WI38 (cell line): ENCODE data around the gene CLSTN1.

Experiments used
- H3K4me3 ChIP-seq: 2 replicates; pipeline ENCODE4 v1.5.1; 2011; ENCODE audit warnings: low read depth, mild to moderate bottlenecking, control low read depth, low read length
- TF ChIP-seq, protein P1 (sequence below): IDR thresholded peaks from 2 replicates; pipeline ENCODE4 v1.5.1; 2012; ENCODE audit warnings: low read depth, mild to moderate bottlenecking, control low read depth, low read length

CLSTN1 gene

DNA sequence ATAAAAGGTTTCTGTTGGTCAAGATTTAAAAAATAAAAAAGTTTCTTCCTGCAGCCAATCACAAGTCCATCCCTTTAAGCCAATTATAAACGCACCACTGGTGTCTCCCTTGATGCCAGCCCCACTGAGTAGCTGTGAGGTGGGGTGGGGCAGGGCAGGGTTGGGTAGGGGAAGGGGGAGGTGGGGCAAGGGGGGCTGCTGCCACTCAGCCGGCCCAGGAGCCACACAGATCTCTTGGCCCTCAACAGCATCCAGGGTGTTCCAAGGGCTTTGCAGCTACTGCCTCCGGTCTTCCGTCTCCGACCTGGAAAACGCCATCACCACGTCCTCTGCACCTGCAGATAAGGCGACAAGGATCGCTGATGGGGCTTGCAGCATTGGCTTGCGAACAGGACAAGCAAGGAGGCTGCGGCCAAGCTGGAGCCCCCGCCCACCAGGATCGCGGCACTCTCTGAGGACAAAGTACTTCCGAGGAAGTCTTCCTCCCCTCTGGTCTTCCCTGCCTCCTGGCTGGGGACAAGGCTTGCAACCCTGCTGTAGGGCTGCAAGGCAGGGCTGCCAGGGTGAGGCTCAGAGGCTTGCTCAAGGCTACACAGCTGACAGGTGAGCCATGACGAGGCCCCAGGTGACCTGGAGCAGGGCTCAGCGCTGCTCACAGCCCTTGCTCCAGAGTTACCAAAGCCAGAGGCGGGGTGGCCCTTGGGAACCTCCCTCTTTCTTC is 26.8 kb upstream of the CLSTN1 start:
- no peak overlapping the region for H3K4me3 ChIP-seq
- TF ChIP-seq, protein P1, sequence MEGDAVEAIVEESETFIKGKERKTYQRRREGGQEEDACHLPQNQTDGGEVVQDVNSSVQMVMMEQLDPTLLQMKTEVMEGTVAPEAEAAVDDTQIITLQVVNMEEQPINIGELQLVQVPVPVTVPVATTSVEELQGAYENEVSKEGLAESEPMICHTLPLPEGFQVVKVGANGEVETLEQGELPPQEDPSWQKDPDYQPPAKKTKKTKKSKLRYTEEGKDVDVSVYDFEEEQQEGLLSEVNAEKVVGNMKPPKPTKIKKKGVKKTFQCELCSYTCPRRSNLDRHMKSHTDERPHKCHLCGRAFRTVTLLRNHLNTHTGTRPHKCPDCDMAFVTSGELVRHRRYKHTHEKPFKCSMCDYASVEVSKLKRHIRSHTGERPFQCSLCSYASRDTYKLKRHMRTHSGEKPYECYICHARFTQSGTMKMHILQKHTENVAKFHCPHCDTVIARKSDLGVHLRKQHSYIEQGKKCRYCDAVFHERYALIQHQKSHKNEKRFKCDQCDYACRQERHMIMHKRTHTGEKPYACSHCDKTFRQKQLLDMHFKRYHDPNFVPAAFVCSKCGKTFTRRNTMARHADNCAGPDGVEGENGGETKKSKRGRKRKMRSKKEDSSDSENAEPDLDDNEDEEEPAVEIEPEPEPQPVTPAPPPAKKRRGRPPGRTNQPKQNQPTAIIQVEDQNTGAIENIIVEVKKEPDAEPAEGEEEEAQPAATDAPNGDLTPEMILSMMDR = no peak

DNA sequence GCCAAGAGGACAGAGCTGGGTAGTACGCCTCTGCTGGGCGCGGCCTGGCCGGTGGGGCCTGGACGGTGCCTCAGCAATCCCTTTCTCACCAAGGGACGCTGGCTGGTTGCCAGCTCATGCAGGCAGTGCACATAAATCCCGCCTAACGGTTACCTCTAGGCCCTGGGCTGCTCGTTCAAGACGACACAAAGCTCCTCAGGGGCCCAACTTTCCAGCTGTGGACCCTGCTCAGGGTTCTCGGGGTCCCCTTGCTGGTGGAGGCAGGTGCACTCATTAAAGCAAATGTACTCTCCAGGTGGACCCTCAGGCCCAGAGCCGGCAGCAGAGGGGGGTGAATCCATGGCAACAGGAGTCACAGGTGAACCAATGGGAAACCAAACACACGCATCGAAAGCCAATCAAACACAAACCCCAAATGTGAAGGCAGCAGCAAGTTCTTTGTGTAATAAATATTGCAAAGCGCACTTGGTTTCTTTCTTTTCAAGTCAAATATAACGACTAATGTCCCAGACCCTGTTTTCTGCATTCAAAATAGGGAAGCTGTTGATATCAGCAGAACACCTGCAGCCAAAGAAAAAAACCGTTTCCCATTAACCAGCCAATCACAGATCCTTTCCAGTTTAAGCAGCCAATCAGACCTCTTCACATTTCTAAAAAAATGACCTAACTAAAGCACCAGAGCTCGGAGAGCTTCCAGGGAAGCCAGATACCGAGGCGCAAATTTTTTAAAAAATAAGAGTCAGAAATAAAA is 26.1 kb upstream of the CLSTN1 start:
- TF ChIP-seq, protein P1 = no peak
- no peak overlapping the region for H3K4me3 ChIP-seq

DNA sequence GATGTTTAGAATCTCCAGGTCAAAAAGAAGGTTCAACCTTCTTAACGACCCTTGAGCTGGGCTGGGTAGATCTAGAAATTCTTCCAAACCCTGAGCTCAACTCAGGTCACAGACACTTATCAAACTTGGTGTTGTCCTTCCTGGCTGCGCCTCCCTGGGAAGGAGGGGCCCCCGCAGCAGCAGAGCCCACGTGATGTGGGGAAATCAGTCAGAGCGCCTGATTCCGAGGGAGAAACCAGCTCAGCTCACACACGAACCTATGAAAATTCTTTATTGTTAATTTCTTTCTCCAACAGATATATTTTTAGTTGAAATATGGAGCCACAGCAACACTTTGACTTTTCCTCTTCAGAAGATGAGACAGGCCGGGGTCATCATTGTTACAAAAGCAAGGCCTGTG is 24.3 kb upstream of the CLSTN1 start:
- no peak overlapping the region for H3K4me3 ChIP-seq
- TF ChIP-seq, protein P1 = no peak

DNA sequence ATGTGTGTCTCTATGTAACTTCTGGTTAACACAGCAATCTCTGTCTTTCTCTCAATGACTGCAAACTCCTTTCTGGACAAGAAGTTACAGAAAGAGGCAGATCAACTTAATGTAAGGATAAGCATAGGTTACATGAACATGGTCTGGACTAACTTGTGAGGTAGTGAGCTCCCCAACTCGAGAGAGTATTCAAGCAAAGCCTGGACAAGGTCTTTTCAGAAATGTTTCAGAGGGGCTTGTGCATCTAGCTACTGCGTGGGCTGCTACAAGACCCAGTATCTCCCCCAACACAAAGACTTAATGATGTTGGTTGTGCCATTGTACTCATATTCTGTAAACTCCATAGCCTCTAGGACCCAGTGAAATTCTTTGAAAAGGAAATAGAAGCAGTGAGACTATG is 23.5 kb upstream of the CLSTN1 start:
- no peak overlapping the region for H3K4me3 ChIP-seq
- TF ChIP-seq, protein P1 = no peak

DNA sequence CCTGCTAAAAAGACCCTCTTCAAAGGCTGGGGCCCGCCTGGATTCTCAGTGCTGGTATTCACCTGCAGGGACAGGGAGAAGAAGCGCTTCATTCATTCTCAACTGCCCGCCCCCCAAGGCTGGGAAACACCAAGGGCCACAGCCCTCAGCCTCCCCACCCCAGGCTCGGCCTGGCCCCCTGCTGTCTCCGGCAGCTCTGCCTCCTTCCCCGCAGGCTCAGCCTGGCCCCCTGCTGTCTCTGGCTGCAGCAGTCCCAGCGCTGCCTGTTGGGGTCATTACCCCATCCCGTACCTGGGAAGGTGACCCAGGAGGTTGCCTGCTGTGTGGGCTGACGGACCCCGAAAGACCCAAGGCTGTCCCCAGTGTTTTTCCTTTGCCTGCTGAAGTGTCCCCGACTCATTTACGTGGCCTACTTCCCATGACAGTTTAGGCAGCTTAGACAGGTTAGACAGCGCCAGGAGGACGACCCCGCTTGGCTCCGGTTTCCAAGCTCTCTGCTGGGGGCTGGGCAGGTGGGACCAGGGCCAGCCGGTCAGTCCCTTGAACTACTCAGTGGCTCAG is 22.9 kb upstream of the CLSTN1 start:
- H3K4me3 ChIP-seq = no peak overlapping the region
- TF ChIP-seq, protein P1 = no peak

DNA sequence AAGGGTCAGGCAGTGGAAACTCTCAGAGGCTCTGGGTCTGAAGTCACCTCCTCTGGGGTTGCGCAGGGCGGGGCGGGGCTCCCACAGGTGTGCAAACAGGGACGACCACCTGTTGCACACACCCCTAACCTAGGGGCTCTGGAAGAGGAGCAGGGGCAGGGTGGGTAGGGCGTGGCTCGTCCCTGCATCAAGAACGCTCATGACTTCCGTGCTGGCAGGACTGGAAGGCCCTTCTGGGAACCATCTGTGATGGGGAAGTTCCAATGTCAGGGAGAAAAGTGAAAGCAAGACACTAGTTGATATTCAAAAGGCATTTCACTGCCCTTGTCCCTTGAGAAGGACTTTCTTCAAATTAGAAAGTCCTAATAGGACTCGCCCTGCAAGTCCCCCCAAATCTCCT is 22.1 kb upstream of the CLSTN1 start:
- no peak overlapping the region for H3K4me3 ChIP-seq
- TF ChIP-seq, protein P1 = no peak

DNA sequence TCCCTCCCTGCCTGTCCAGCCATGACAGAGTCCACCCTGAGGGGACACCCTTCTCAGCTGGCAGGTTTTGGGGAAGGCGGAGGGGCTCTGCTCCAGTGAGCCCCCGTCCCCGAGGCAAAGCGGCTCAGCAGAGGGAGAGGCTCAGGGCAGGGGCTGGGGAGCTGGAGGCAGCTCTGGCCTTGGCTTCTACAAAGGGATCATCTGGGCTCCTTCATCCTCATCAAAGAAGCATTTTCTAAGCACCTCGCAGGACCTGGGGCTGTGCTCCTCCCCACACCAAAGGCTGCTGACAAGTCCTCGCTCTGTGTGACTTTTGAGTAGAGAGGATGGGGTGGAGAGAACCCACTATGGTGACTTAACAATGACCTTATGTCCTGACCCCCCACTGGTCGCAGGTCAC is 21.0 kb upstream of the CLSTN1 start:
- TF ChIP-seq, protein P1 = no peak
- H3K4me3 ChIP-seq = no peak overlapping the region
